GM12874 (cell line): ENCODE measurements around the gene TRIOBP.

ENCODE experiments used
- TF ChIP-seq, protein P1 (sequence below): IDR thresholded peaks from 2 replicates; pipeline ENCODE4 v1.5.1; 2011; ENCODE audit warnings: low read depth, mild to moderate bottlenecking, control low read depth, low read length, moderate library complexity; ENCODE audit not compliant: insufficient read depth

The TRIOBP gene

DNA sequence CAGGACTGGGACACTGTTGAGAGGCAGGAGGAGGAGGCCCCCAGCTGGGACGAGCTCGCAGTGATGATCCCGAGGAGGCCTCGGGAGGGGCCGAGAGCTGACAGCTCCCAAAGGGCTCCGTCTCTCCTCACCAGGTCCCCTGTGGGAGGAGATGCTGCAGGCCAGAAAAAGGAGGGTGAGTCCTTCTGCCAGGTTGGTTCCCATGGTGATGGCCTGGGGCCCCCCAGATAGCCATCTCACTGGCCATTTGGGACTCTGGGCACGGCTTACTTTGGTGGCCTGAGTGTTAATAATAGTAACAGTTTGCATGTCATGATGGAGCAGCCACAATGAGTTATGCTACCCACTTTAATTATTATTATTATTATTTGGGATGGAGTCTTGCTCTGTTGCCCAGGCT, 18.9 kb downstream of the TRIOBP start:
- TF ChIP-seq, protein P1, sequence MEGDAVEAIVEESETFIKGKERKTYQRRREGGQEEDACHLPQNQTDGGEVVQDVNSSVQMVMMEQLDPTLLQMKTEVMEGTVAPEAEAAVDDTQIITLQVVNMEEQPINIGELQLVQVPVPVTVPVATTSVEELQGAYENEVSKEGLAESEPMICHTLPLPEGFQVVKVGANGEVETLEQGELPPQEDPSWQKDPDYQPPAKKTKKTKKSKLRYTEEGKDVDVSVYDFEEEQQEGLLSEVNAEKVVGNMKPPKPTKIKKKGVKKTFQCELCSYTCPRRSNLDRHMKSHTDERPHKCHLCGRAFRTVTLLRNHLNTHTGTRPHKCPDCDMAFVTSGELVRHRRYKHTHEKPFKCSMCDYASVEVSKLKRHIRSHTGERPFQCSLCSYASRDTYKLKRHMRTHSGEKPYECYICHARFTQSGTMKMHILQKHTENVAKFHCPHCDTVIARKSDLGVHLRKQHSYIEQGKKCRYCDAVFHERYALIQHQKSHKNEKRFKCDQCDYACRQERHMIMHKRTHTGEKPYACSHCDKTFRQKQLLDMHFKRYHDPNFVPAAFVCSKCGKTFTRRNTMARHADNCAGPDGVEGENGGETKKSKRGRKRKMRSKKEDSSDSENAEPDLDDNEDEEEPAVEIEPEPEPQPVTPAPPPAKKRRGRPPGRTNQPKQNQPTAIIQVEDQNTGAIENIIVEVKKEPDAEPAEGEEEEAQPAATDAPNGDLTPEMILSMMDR, result no peak

DNA sequence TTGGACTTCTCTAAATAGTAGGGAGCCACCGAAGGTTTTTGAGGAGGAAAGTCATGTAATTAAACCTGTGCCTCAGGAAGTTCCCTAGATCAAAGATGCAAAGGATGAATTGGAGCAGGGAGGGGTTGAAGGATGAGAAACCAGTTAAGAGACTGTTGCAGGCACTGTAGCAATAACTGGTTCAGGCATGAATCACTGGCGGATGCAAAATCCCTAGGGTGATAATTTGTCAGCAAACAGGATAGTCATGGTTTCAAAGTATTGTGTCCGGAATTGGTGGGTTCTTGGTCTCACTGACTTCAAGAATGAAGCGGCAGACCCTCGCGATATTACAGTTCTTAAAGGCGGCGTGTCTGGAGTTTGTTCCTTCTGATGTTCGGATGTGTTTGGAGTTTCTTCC, 19.9 kb downstream of the TRIOBP start:
- TF ChIP-seq, protein P1, result no peak

- TF ChIP-seq, protein P1, result no peak
These were observed 28.8 kb downstream of the TRIOBP start for GRCh38 chr22:37725551-37726240.

GRCh38 chr22:37726241-37726887, 29.5 kb downstream of the TRIOBP start:
- TF ChIP-seq, protein P1, result no peak

GRCh38 chr22:37728620-37729019, 31.8 kb downstream of the TRIOBP start:
- TF ChIP-seq, protein P1, result no peak

- TF ChIP-seq, protein P1, result no peak
These were observed 35.1 kb downstream of the TRIOBP start for GRCh38 chr22:37731804-37732471.
